Parathyroid adenoma (tissue), 2 donors: ENCODE results near the gene ZNF768.
"Not testable (repeated sequence)": the region's sequence is repeated elsewhere in the genome, so short reads cannot be mapped to it uniquely, and the experiment has no call there.

Experiments
- H2AFZ ChIP-seq: fragments of 300-600 bp; sonication (generic); one replicate; pipeline ENCODE4 v1.7.0; 2017; ENCODE audit warnings: antibody characterized with exemption, mild to moderate bottlenecking
- H3K27ac ChIP-seq: fragments of 300-600 bp; sonication (generic); one replicate; pipeline ENCODE4 v1.7.0; 2017
- H3K27me3 ChIP-seq: fragments of 300-600 bp; sonication (generic); one replicate; pipeline ENCODE4 v1.7.0; 2017; ENCODE audit warnings: low read length; ENCODE audit not compliant: control insufficient read depth, insufficient read depth
- H3K36me3 ChIP-seq: fragments of 300-600 bp; sonication (generic); one replicate; pipeline ENCODE4 v1.7.0; 2017; ENCODE audit warnings: low read length; ENCODE audit not compliant: control insufficient read depth, insufficient read depth
- H3K4me1 ChIP-seq: fragments of 300-600 bp; sonication (generic); one replicate; pipeline ENCODE4 v1.7.0; 2017; ENCODE audit warnings: control low read depth
- H3K4me2 ChIP-seq: fragments of 300-600 bp; sonication (generic); one replicate; pipeline ENCODE4 v1.7.0; 2017; ENCODE audit warnings: low read length
- H3K4me3 ChIP-seq: fragments of 300-600 bp; sonication (generic); one replicate; pipeline ENCODE4 v1.7.0; 2017; ENCODE audit warnings: low read depth, low read length
- H3K79me2 ChIP-seq: fragments of 300-600 bp; sonication (generic); one replicate; pipeline ENCODE4 v1.7.0; 2017; ENCODE audit warnings: control low read depth
- H3K9ac ChIP-seq: fragments of 300-600 bp; sonication (generic); one replicate; pipeline ENCODE4 v1.7.0; 2017; ENCODE audit warnings: mild to moderate bottlenecking
- H3K9me3 ChIP-seq: fragments of 300-600 bp; sonication (generic); one replicate; pipeline ENCODE4 v1.7.0; 2017; ENCODE audit warnings: low read length; ENCODE audit not compliant: control insufficient read depth
- TF ChIP-seq, protein P1 (sequence below): fragments of 300-600 bp; sonication (generic); IDR thresholded peaks from one replicate; pipeline ENCODE4 v1.7.0; 2017; ENCODE audit warnings: antibody characterized with exemption, mild to moderate bottlenecking
- donor health status: primary hyperparathyroidism.

The ZNF768 gene

GRCh38 chr16:30481381-30481780, 45.0 kb downstream of the ZNF768 start:
- H3K27me3 ChIP-seq = no peaks in the 10 kb centered on the region

GRCh38 chr16:30478766-30479478, 47.4 kb downstream of the ZNF768 start:
- Histone ChIP-seq H3K9ac (no peak overlapping the region), H3K27me3 (no peaks in the 10 kb centered on the region), H3K9me3 (no peaks in the 10 kb centered on the region), H3K27ac (no peak overlapping the region), H3K36me3 (no peaks in the 10 kb centered on the region), H3K4me3 (no peak overlapping the region), H3K79me2 (no peaks in the 10 kb centered on the region), H2AFZ (no peak overlapping the region), H3K4me1 (no peaks in the 10 kb centered on the region), H3K4me2 (no peak overlapping the region)
- TF ChIP-seq, protein P1, sequence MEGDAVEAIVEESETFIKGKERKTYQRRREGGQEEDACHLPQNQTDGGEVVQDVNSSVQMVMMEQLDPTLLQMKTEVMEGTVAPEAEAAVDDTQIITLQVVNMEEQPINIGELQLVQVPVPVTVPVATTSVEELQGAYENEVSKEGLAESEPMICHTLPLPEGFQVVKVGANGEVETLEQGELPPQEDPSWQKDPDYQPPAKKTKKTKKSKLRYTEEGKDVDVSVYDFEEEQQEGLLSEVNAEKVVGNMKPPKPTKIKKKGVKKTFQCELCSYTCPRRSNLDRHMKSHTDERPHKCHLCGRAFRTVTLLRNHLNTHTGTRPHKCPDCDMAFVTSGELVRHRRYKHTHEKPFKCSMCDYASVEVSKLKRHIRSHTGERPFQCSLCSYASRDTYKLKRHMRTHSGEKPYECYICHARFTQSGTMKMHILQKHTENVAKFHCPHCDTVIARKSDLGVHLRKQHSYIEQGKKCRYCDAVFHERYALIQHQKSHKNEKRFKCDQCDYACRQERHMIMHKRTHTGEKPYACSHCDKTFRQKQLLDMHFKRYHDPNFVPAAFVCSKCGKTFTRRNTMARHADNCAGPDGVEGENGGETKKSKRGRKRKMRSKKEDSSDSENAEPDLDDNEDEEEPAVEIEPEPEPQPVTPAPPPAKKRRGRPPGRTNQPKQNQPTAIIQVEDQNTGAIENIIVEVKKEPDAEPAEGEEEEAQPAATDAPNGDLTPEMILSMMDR = no peak

More at GRCh38 chr16:30481381-30481780, 45.0 kb downstream of the ZNF768 start:
- no peak overlapping the region for H3K27ac ChIP-seq
- no peak overlapping the region for H3K9ac ChIP-seq
- no peaks in the 10 kb centered on the region for H3K79me2 ChIP-seq
- H3K4me1 ChIP-seq = no peaks in the 10 kb centered on the region
- TF ChIP-seq, protein P1 = no peak
- H2AFZ ChIP-seq = no peak overlapping the region
- H3K4me2 ChIP-seq = no peak overlapping the region
- no peaks in the 10 kb centered on the region for H3K9me3 ChIP-seq
- H3K36me3 ChIP-seq = no peaks in the 10 kb centered on the region
- no peak overlapping the region for H3K4me3 ChIP-seq

DNA sequence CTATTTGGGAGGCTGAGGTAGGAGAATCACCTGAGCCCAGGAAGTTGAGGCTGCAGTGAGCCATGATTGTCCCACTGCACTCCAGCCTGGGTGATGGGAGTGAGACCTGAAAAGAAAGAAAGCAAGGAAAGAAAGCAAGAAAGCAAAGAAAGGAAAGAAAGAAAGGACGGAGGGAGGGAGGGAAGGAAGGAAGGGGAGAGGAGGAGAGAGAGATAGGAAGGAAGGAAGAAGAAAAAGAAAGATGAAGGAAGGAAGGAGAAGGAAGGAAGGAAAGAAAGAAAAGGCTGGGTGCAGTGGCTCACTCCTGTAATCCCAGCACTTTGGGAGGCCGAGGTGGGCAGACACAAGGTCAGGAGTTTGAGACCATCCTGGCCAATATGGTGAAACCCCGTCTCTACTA, 48.6 kb downstream of the ZNF768 start:
- not testable (repeated sequence) for H3K27ac ChIP-seq, H3K36me3 ChIP-seq, H3K4me3 ChIP-seq, H3K27me3 ChIP-seq, H3K9me3 ChIP-seq, H2AFZ ChIP-seq, H3K4me1 ChIP-seq, H3K9ac ChIP-seq, H3K79me2 ChIP-seq, H3K4me2 ChIP-seq

DNA sequence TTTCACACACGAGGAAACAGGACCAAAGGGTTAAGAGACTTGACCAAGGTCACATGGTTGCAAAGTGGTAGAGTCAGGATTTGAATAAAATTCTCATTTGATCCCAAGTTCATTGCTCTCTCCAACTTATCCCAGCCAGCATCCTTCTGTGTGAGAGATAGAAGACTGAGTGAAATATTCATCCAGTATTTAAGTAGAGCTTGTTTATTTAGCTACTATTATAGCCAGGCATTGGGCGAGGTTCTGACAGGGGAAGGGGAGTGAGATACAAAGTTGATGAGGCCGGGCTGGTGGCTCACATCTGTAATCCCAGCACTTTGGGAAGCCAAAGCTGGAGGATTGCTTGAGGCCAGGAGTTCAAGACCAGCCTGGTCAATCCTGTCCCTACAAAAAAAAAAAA, 49.4 kb downstream of the ZNF768 start:
- H3K4me1 ChIP-seq = no peaks in the 10 kb centered on the region
- H3K4me2 ChIP-seq = no peak overlapping the region
- no peaks in the 10 kb centered on the region for H3K36me3 ChIP-seq

DNA sequence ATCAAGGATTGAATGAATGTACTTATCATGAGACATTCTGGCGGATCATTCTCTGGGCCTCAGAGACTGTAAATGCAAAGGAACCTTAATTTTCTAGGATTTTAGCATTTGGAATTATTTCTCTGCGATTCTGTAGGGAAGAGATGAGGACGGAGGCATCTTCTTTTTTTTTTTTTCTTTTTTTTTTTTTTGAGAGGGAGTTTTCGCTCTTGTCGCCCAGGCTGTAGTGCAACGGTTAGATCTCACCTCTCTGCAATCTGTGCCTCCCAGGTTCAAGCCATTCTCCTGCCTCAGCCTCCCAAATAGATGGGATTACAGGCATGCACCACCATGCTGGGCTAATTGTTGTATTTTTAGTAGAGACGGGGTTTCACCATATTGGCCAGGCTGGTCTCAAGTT, 51.7 kb downstream of the ZNF768 start:
- Histone ChIP-seq H3K4me1 (no peaks in the 10 kb centered on the region), H3K4me3 (no peak overlapping the region), H3K4me2 (no peak overlapping the region), H3K36me3 (no peaks in the 10 kb centered on the region), H3K27ac (no peak overlapping the region), H3K27me3 (no peaks in the 10 kb centered on the region), H2AFZ (no peak overlapping the region), H3K79me2 (no peaks in the 10 kb centered on the region), H3K9ac (no peak overlapping the region), H3K9me3 (no peaks in the 10 kb centered on the region)
- TF ChIP-seq, protein P1 = no peak

More for the DNA sequence above, 49.4 kb downstream of the ZNF768 start:
- H2AFZ ChIP-seq = no peak overlapping the region
- TF ChIP-seq, protein P1 = no peak
- H3K27me3 ChIP-seq = no peaks in the 10 kb centered on the region
- H3K9ac ChIP-seq = no peak overlapping the region
- no peak overlapping the region for H3K4me3 ChIP-seq
- H3K9me3 ChIP-seq = no peaks in the 10 kb centered on the region
- H3K27ac ChIP-seq = no peak overlapping the region
- H3K79me2 ChIP-seq = no peaks in the 10 kb centered on the region
